RWPE2 (cell line): ENCODE data around the gene AGMAT.

Experiments used
- ATAC-seq: fragments of 200-7000 bp; cut with Tn5 transposase; 3 replicates; pipeline ENCODE4 v1.9.1; 2021; ENCODE audit warnings: low read depth
- DNase-seq: peaks from one replicate; pipeline ENCODE4 v3.0.0-alpha.2; 2020; ENCODE audit warnings: low spot score
- H3K27ac ChIP-seq: fragments of 450-650 bp; 2 replicates; pipeline ENCODE4 v1.5.1; 2017; ENCODE audit warnings: mild to moderate bottlenecking; ENCODE audit not compliant: poor library complexity, severe bottlenecking
- H3K27me3 ChIP-seq: fragments of 250-450 bp; sonication (Bioruptor Pico); 2 replicates; pipeline ENCODE4 v1.5.1; 2021; ENCODE audit warnings: mild to moderate bottlenecking, moderate library complexity; ENCODE audit not compliant: insufficient read depth, poor library complexity, severe bottlenecking
- H3K36me3 ChIP-seq: fragments of 250-450 bp; sonication (Bioruptor Pico); 2 replicates; pipeline ENCODE4 v1.5.1; 2020; ENCODE audit warnings: low read depth, mild to moderate bottlenecking, moderate library complexity
- H3K4me1 ChIP-seq: fragments of 250-450 bp; sonication (Bioruptor Pico); 2 replicates; pipeline ENCODE4 v1.5.1; 2021; ENCODE audit warnings: mild to moderate bottlenecking, moderate library complexity; ENCODE audit not compliant: insufficient read depth, poor library complexity, severe bottlenecking
- H3K4me3 ChIP-seq: fragments of 250-450 bp; sonication (Bioruptor Pico); 2 replicates; pipeline ENCODE4 v1.5.1; 2021; ENCODE audit warnings: mild to moderate bottlenecking, moderate library complexity; ENCODE audit not compliant: severe bottlenecking
- H3K9me3 ChIP-seq: fragments of 250-450 bp; sonication (Bioruptor Pico); 2 replicates; pipeline ENCODE4 v1.5.1; 2021; ENCODE audit warnings: mild to moderate bottlenecking, moderate library complexity; ENCODE audit not compliant: severe bottlenecking
- TF ChIP-seq, protein P1 (sequence below): fragments of 450-650 bp; IDR thresholded peaks from one replicate; pipeline ENCODE4 v1.5.1; 2017; ENCODE audit warnings: mild to moderate bottlenecking, moderate library complexity; ENCODE audit not compliant: poor library complexity, severe bottlenecking

Gene AGMAT

GRCh38 chr1:15618655-15619525, 34.0 kb upstream of the AGMAT start:
- H3K27me3 ChIP-seq: no peaks in the 10 kb centered on the region
- TF ChIP-seq, protein P1, sequence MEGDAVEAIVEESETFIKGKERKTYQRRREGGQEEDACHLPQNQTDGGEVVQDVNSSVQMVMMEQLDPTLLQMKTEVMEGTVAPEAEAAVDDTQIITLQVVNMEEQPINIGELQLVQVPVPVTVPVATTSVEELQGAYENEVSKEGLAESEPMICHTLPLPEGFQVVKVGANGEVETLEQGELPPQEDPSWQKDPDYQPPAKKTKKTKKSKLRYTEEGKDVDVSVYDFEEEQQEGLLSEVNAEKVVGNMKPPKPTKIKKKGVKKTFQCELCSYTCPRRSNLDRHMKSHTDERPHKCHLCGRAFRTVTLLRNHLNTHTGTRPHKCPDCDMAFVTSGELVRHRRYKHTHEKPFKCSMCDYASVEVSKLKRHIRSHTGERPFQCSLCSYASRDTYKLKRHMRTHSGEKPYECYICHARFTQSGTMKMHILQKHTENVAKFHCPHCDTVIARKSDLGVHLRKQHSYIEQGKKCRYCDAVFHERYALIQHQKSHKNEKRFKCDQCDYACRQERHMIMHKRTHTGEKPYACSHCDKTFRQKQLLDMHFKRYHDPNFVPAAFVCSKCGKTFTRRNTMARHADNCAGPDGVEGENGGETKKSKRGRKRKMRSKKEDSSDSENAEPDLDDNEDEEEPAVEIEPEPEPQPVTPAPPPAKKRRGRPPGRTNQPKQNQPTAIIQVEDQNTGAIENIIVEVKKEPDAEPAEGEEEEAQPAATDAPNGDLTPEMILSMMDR: no peak
- ATAC-seq: no peak
- peaks cover 27% of the 10 kb centered on the region for H3K4me1 ChIP-seq
- peak overlapping the region; percentile 96 for H3K4me3 ChIP-seq
- DNase-seq: no peak
- no peaks in the 10 kb centered on the region for H3K9me3 ChIP-seq
- peak overlapping the region; percentile 91 for H3K27ac ChIP-seq
- peaks cover 15% of the 10 kb centered on the region for H3K36me3 ChIP-seq

DNA sequence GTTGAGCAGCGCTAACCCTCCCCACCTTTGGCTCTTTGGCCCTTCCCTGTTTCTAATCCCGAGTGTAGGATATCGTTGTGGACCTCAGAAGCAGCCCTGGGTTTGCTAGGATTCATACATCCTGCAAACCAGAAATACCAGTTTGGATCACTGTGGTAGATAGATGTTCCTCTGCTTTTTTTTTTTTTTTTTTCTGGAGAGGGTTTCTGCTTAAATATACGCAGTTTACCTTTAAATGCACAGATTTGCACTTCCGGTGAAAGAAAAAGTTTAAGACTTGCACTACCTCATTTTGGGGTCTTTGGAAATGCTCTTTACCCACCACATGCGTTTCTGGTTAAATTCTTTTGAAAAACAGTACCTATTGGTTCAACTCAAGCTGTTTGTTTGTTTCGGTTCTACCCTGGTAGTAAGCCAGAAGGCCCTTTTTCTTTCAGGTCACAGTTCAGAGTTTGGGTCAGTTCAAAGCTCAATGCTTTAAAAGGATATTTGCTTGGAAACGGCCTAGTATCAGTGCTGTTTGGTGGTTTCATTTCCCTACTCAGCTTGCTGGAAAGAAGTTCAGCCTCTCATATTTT, 33.3 kb upstream of the AGMAT start:
- peak overlapping the region; percentile 91 for H3K27ac ChIP-seq
- peaks cover 27% of the 10 kb centered on the region for H3K4me1 ChIP-seq
- DNase-seq: no peak
- peak; percentile 30; the same call in 1 of the 3 replicates for ATAC-seq
- H3K9me3 ChIP-seq: no peaks in the 10 kb centered on the region
- H3K4me3 ChIP-seq: peak overlapping the region; percentile 96
- TF ChIP-seq, protein P1: no peak
- peaks cover 15% of the 10 kb centered on the region for H3K36me3 ChIP-seq
- no peaks in the 10 kb centered on the region for H3K27me3 ChIP-seq

DNA sequence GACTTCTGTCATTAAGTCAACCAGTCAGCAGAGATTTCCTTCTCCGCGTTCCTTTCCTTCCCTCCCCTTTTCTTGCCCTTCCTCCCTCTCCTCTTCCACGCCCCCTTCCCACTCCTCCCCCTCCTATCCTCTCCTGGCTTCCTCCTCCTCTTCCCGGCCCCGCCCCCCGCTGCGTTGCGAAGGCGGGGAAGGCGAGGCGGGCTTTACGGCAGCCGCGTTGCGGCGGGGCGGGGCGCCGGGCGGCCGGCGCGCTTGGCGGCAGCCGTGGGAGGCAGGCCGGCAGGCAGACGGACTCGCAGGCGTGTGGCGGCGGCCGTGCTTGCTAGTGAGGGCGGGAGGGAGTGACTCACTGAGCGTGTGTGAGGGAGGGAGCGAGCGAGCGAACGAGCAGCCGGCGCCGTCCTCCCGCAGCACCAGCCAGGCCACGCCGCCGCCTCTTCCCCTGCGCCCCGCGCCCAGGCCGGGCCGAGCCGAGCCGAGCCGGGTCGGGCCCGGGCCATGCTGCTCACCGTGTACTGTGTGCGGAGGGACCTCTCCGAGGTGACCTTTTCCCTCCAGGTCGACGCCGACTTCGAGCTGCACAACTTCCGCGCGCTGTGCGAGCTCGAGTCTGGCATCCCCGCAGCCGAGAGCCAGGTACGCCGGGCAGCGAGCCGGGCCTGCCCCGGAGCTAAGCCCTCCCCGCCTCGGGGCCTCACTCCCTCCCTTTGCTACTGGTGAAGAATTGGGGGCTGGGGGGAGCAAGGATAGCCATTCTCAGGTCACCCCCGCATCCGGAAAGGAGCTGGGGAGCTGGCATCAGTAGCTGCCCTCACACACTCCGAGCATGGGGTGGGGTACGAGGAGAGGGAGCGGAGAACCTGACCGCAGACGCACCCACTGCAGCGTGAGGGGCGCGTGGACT, 32.6 kb upstream of the AGMAT start, which contains the start of gene DDI2:
DDI2 (plus strand) TSS at position 286 of the 904 bp plus-strand sequence; CDS start at position 499, 213 bp downstream.
- peak; percentile 98 for DNase-seq
- H3K27ac ChIP-seq: peak within 1 kb of the TSS; percentile 91
- peak; percentile 84 for ATAC-seq
- H3K9me3 ChIP-seq: no peaks in the 10 kb centered on the region
- no peaks in the 10 kb centered on the region for H3K27me3 ChIP-seq
- TF ChIP-seq, protein P1: no peak
- peak within 1 kb of the TSS; percentile 96 for H3K4me3 ChIP-seq
- peaks cover 27% of the 10 kb centered on the region for H3K4me1 ChIP-seq
- H3K36me3 ChIP-seq: peaks cover 12% of the 10 kb centered on the region

- TF ChIP-seq, protein P1: no peak
- Histone ChIP-seq H3K27me3 (no peaks in the 10 kb centered on the region), H3K36me3 (peaks cover 9% of the 10 kb centered on the region; the same call in 1 of the 2 replicates), H3K9me3 (no peaks in the 10 kb centered on the region), H3K27ac (peak overlapping the region; percentile 91), H3K4me1 (peaks cover 24% of the 10 kb centered on the region), H3K4me3 (peak overlapping the region; percentile 96)
- no peak for DNase-seq
- peak; percentile 19 for ATAC-seq
These were observed 31.7 kb upstream of the AGMAT start for GRCh38 chr1:15616373-15617172.
